Spinal cord (tissue), 10 donors: ENCODE data around the gene KLF7. TPM values are rescaled to one million over a fixed set of nuclear protein-coding genes. Genes with fewer than 3 reads are reported as not detected.

Source experiments
- DNase-seq, 6 donors: peaks; one replicate each; pipeline versions ENCODE4 v3.0.0 to v3.0.0-alpha.2; 2013 to 2015; ENCODE audit warnings: low spot score in 6 of 6, low read depth in 4 of 6
- H3K27ac ChIP-seq: one replicate; pipeline ENCODE4 v1.5.1; 2013; ENCODE audit warnings: low read depth, low read length, control low read depth
- H3K27me3 ChIP-seq: one replicate; pipeline ENCODE4 v1.6.1; 2013; ENCODE audit warnings: low read length; ENCODE audit not compliant: control insufficient read depth, insufficient read depth
- H3K36me3 ChIP-seq: one replicate; pipeline ENCODE4 v1.6.1; 2013; ENCODE audit warnings: low read length; ENCODE audit not compliant: control insufficient read depth, insufficient read depth
- H3K4me1 ChIP-seq: one replicate; pipeline ENCODE4 v1.6.1; 2013; ENCODE audit warnings: low read length; ENCODE audit not compliant: control insufficient read depth, insufficient read depth
- H3K4me3 ChIP-seq: one replicate; pipeline ENCODE4 v1.5.1; 2013; ENCODE audit warnings: low read depth, low read length, control low read depth
- H3K9me3 ChIP-seq: one replicate; pipeline ENCODE4 v1.6.1; 2013; ENCODE audit warnings: low read length; ENCODE audit not compliant: control insufficient read depth, insufficient read depth
- WGBS: methylation state at CpG from one replicate; pipeline ENCODE4 v1.1.5; 2013; ENCODE audit warnings: missing lambda C conversion rate; ENCODE audit not compliant: insufficient coverage; 5-methylcytosine and 5-hydroxymethylcytosine counted together
- polyA plus RNA-seq, 2 donors: library from polyadenylated mRNA; unstranded; fragments of 120-200 nt; gene quantifications; one replicate each; pipeline ENCODE4 v1.2.1, GENCODE V29; 2013; ENCODE audit not compliant: insufficient read length in 2 of 2
- total RNA-seq, 2 donors: library from RNA; depleted of rRNA in 1 of 2; stranded (reverse); fragments of 120-200 nt in 1 of 2; fragments of >200 nt in 1 of 2; gene quantifications; one replicate each; pipeline versions ENCODE4 v1.2.3 to v1.2.4, GENCODE V29; 2013 to 2014
- donor health status: healthy.

Gene KLF7
- total and polyA plus RNA-seq, 4 donors = 18.2 to 30.0 (median 26.3) TPM

GRCh38 chr2:207161247-207162123 is 4.3 kb downstream of the KLF7 start:
- no peaks in the 10 kb centered on the region for H3K36me3 ChIP-seq
- H3K4me1 ChIP-seq = peaks cover 9% of the 10 kb centered on the region
- no peaks in the 10 kb centered on the region for H3K27me3 ChIP-seq
- peak in 2 of 6 donors; percentile 74 to 83 for DNase-seq
- peak overlapping the region; percentile 96 for H3K27ac ChIP-seq
- no peaks in the 10 kb centered on the region for H3K9me3 ChIP-seq
- 15% methylated on average over 2 of the region's 7 CpGs for WGBS
- H3K4me3 ChIP-seq = peak overlapping the region; percentile 1

- peaks cover 14% of the 10 kb centered on the region for H3K4me1 ChIP-seq
Observed at GRCh38 chr2:207160115-207160514, 5.6 kb downstream of the KLF7 start.

GRCh38 chr2:207159002-207159401 is 6.7 kb downstream of the KLF7 start:
- Histone ChIP-seq H3K36me3 (no peaks in the 10 kb centered on the region), H3K27ac (no peak overlapping the region), H3K4me1 (peaks cover 14% of the 10 kb centered on the region), H3K27me3 (no peaks in the 10 kb centered on the region), H3K4me3 (no peak overlapping the region), H3K9me3 (no peaks in the 10 kb centered on the region)
- no peak for DNase-seq
- 100% methylated on average over 1 of the region's 4 CpGs for WGBS

More at GRCh38 chr2:207160115-207160514, 5.6 kb downstream of the KLF7 start:
- H3K9me3 ChIP-seq = no peaks in the 10 kb centered on the region
- WGBS = 0% methylated on average over 1 of the region's 7 CpGs
- no peaks in the 10 kb centered on the region for H3K36me3 ChIP-seq
- DNase-seq = peak in 1 of 6 donors; percentile 37
- H3K4me3 ChIP-seq = no peak overlapping the region
- H3K27ac ChIP-seq = no peak overlapping the region
- H3K27me3 ChIP-seq = no peaks in the 10 kb centered on the region

DNA sequence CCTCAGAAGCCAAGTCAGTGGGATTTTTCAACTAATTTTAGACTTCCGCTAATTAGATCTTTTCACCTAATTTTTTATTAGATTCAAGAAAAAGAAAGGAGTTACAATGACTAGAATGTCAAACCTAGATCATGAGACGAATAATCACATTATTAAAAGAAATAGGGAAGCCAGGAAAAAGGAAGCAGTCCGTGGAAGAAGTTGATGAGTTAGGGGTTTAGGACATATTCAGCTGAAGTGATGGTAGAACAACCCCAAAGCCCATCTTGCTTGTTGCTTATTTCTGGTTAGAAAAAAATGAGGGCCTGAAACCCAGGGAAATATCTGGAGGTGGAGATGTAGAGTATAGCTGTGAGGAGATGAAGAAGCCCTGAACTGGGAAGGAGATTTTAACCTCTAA is 8.0 kb downstream of the KLF7 start:
- Histone ChIP-seq H3K27me3 (no peaks in the 10 kb centered on the region), H3K4me1 (peaks cover 14% of the 10 kb centered on the region), H3K9me3 (no peaks in the 10 kb centered on the region), H3K36me3 (no peaks in the 10 kb centered on the region), H3K27ac (no peak overlapping the region), H3K4me3 (no peak overlapping the region)
- no peak for DNase-seq
- WGBS = no CpG with 5 or more reads among the region's 3 CpGs

DNA sequence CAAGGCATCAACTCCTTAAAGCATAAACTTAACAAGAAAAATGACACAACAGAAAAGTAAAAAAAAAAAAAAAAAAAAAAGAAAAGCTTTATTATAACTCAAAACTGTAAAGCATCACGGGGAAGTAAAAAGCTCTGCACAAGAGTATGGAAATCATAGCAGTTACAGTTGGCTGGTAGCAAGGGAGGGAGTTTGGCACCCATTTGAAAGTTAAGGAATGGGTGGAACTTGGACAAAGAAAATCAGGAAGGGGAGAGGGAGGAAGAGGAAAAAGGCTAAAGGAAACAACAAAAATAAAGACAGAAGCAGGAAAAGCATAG is 8.6 kb downstream of the KLF7 start:
- Histone ChIP-seq H3K9me3 (no peaks in the 10 kb centered on the region), H3K4me3 (no peak overlapping the region), H3K4me1 (peaks cover 12% of the 10 kb centered on the region), H3K27ac (no peak overlapping the region), H3K27me3 (no peaks in the 10 kb centered on the region), H3K36me3 (no peaks in the 10 kb centered on the region)
- 100% methylated on average over 1 of the region's 1 CpG for WGBS
- no peak for DNase-seq

- WGBS = 80% methylated on average over 1 of the region's 5 CpGs
- Histone ChIP-seq H3K4me3 (no peak overlapping the region), H3K36me3 (no peaks in the 10 kb centered on the region), H3K9me3 (no peaks in the 10 kb centered on the region), H3K27me3 (no peaks in the 10 kb centered on the region), H3K27ac (no peak overlapping the region), H3K4me1 (peaks cover 12% of the 10 kb centered on the region)
- no peak for DNase-seq
Observed at GRCh38 chr2:207156451-207157161, 9.1 kb downstream of the KLF7 start.

DNA sequence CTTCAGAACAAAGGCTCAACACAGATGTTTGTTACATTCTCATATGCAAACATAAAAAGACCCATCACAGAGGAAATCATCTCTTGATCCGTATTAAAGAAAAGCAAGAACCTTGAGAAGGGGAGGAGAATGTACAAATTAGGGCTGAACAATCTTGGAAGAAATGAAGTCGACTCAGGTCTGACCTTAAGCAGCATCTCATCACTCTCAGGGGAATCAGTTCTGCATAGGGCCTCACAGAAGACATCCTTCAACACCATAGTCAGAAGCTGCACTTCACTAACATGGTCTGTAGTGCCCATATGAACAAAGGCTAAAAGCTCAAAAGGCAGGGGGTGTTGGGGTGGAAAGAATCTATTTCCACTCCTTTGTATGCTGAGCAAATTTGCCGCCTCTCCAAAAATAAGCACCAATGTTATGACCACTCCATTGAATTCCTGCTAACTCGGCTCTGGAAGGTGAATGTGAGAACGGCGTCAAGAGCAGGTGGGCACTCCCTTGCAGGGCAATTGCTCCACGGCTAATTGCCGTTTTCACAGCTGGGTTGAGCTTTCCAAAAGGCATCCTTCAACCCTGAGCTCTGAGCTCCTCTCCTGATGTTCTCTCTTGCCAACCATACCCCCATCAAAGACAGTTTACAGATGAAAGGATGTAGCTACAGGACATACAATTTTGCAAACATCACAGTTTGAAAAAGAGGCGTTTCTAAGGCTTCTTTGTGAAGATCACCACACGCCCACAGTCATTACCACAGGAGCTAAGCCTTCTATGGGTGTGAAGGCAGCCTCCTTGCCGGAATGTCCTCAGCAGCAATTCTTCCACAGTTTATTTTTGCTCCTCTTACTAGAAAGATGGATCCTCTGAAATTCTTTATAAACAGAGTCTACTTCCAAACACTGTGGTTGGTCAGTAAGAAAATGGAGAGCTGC is 10.0 kb downstream of the KLF7 start:
- Histone ChIP-seq H3K4me3 (no peak overlapping the region), H3K36me3 (no peaks in the 10 kb centered on the region), H3K4me1 (peaks cover 15% of the 10 kb centered on the region), H3K27ac (peak overlapping the region; percentile 37), H3K27me3 (no peaks in the 10 kb centered on the region), H3K9me3 (no peaks in the 10 kb centered on the region)
- DNase-seq = peak in 1 of 6 donors; percentile 38
- WGBS = 38% methylated on average over 6 of the region's 11 CpGs

DNA sequence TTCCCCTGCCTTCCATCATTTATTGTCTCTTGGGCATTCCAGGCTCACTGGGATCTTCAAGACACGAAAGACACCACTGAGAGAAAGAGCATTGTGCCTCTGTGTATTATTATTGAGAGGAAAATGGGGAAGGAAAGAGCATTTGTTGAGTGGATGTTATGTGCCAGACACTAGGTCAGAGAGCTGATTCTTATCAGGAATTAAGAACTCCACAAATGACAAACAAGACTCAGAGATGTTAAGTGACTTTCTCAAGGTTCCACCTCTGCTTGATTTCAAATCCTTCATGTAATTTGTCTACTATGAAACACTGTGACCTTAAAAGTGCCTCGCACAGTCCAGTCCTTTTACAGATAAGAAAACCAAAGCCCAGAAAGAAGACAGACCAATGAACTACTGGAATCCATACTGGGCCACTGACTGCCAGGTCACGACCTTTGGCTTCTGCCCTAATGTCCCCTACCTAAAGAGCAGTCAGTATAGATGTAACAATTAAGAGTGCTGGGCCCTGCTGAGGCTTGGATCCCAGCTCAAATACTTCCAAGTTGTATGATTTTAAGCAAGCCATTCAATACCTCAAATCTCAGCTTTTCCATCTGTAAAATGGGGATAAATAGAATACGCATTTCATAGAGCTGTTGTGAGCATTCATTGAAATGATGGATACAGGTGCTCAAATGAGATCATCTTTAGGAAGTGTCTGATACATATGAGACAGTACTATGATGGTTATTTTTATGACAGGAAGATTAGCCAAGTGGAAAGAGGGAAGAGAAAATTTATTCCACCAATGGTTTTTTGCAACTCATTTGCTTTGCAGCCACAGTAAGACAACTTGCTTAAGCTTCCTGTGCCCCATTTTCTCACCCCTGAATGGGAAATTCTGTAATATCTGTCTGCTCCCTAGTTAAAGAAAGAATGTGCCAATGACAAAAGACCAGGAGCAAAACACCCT is 10.9 kb downstream of the KLF7 start:
- DNase-seq = no peak
- Histone ChIP-seq H3K36me3 (no peaks in the 10 kb centered on the region), H3K4me3 (no peak overlapping the region), H3K4me1 (peaks cover 15% of the 10 kb centered on the region), H3K27ac (no peak overlapping the region), H3K9me3 (no peaks in the 10 kb centered on the region), H3K27me3 (no peaks in the 10 kb centered on the region)
- WGBS = 89% methylated on average over 3 of the region's 4 CpGs
